DMS114 treated with DMSO at 0.1 percent for 48 hours (cell line): ENCODE results near the gene WAC.

Experiments
- DNase-seq: peaks from one replicate; lab custom pipeline; 2025; ENCODE audit not compliant: unreplicated experiment; lab: John Stamatoyannopoulos, UW

Gene WAC

GRCh38 chr10:28530751-28531150 lies 2.2 kb upstream of the WAC start:
- DNase-seq = no peak

GRCh38 chr10:28533186-28533564 lies 257 bp downstream of the WAC start:
- DNase-seq = no peak

GRCh38 chr10:28533571-28534304 lies 820 bp downstream of the WAC start:
- DNase-seq = peak; percentile 30

GRCh38 chr10:28535846-28536245 lies 2.9 kb downstream of the WAC start:
- DNase-seq = no peak

- no peak for DNase-seq
These were observed 5.7 kb downstream of the WAC start for GRCh38 chr10:28538595-28538994.

GRCh38 chr10:28540145-28540544 lies 7.2 kb downstream of the WAC start:
- DNase-seq = no peak

- peak; percentile 51 for DNase-seq
These were observed 8.9 kb downstream of the WAC start for GRCh38 chr10:28541717-28542365.

- DNase-seq = no peak
These were observed 9.8 kb downstream of the WAC start for GRCh38 chr10:28542728-28543127.

GRCh38 chr10:28544058-28544457 lies 11.1 kb downstream of the WAC start:
- DNase-seq = no peak

- no peak for DNase-seq
These were observed 13.2 kb downstream of the WAC start for GRCh38 chr10:28545967-28546644.

GRCh38 chr10:28548781-28549498 lies 16.0 kb downstream of the WAC start:
- no peak for DNase-seq

GRCh38 chr10:28551086-28551485 lies 18.2 kb downstream of the WAC start:
- DNase-seq = no peak

- DNase-seq = no peak
These were observed 19.9 kb downstream of the WAC start for GRCh38 chr10:28552775-28553174.

GRCh38 chr10:28554009-28554408 lies 21.1 kb downstream of the WAC start:
- no peak for DNase-seq

GRCh38 chr10:28554952-28555351 lies 22.0 kb downstream of the WAC start:
- no peak for DNase-seq

GRCh38 chr10:28555358-28555757 lies 22.4 kb downstream of the WAC start:
- DNase-seq = no peak

- DNase-seq = no peak
These were observed 23.2 kb downstream of the WAC start for GRCh38 chr10:28556142-28556541.

- DNase-seq = no peak
These were observed 25.3 kb downstream of the WAC start for GRCh38 chr10:28558186-28558585.

- no peak for DNase-seq
These were observed 26.1 kb downstream of the WAC start for GRCh38 chr10:28558923-28559508.

GRCh38 chr10:28559618-28560017 lies 26.7 kb downstream of the WAC start:
- no peak for DNase-seq

- no peak for DNase-seq
These were observed 27.7 kb downstream of the WAC start for GRCh38 chr10:28560617-28561016.
